Nephron (organoid): ENCODE measurements around the gene ASTN2.

Source experiments
- H3K27ac Mint-ChIP-seq, 3 experiments: 2 replicates each; pipeline ENCODE4 v1.8.0; 2020; ENCODE audit warnings: mixed read lengths in 3 of 3, mild to moderate bottlenecking in 2 of 3, moderate library complexity in 1 of 3
- H3K27me3 Mint-ChIP-seq: 2 replicates; pipeline ENCODE4 v1.8.0; 2021; ENCODE audit warnings: low read depth, mild to moderate bottlenecking, moderate library complexity, mixed read lengths
- H3K36me3 Mint-ChIP-seq: 2 replicates; pipeline ENCODE4 v1.8.0; 2020; ENCODE audit warnings: low read depth, mixed read lengths
- H3K4me1 Mint-ChIP-seq: 2 replicates; pipeline ENCODE4 v1.8.0; 2020; ENCODE audit warnings: mixed read lengths
- H3K4me3 Mint-ChIP-seq, 3 experiments: 2 replicates each; pipeline ENCODE4 v1.8.0; 2020; ENCODE audit warnings: mild to moderate bottlenecking in 3 of 3, mixed read lengths in 3 of 3, moderate library complexity in 2 of 3
- H3K9me3 Mint-ChIP-seq: 2 replicates; pipeline ENCODE4 v1.8.0; 2020; ENCODE audit warnings: mixed read lengths
- TF ChIP-seq, protein P1 (sequence below), 3 experiments: fragments of 200-600 bp; sonication (generic); IDR thresholded peaks; one replicate each; pipeline ENCODE4 v1.5.0; 2021; ENCODE audit warnings: antibody characterized with exemption in 3 of 3; ENCODE audit not compliant: unreplicated experiment in 3 of 3

Gene ASTN2

DNA sequence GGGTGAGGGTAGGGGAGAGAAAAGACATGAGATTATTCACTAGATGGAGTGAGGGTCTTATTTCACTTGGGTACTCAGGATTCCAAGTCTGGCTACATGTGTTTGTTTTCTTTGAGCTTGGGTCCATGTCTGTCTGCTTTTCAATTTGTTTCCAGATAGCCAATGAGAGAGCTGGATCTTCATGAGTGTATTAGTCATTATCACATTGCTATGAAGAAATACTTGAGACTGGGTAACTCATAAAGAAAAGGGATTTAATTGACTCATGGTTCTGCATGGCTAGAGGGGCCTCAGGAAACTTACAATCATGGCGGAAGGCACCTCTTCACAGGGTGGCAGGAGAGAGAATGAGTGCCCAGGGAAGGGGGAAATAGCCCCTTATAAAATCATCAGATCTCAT is 924.5 kb downstream of the ASTN2 start:
- Mint-ChIP-seq H3K36me3 (no peaks in the 10 kb centered on the region), H3K4me3 (no peak overlapping the region)

GRCh38 chr9:116488373-116488772 is 926.5 kb downstream of the ASTN2 start:
- H3K9me3 Mint-ChIP-seq, result no peaks in the 10 kb centered on the region
- H3K27ac Mint-ChIP-seq, result no peak overlapping the region
- no peak overlapping the region for H3K4me3 Mint-ChIP-seq
- H3K4me1 Mint-ChIP-seq, result peaks cover 28% of the 10 kb centered on the region
- H3K27me3 Mint-ChIP-seq, result peaks cover 6% of the 10 kb centered on the region
- H3K36me3 Mint-ChIP-seq, result no peaks in the 10 kb centered on the region
- TF ChIP-seq, protein P1, sequence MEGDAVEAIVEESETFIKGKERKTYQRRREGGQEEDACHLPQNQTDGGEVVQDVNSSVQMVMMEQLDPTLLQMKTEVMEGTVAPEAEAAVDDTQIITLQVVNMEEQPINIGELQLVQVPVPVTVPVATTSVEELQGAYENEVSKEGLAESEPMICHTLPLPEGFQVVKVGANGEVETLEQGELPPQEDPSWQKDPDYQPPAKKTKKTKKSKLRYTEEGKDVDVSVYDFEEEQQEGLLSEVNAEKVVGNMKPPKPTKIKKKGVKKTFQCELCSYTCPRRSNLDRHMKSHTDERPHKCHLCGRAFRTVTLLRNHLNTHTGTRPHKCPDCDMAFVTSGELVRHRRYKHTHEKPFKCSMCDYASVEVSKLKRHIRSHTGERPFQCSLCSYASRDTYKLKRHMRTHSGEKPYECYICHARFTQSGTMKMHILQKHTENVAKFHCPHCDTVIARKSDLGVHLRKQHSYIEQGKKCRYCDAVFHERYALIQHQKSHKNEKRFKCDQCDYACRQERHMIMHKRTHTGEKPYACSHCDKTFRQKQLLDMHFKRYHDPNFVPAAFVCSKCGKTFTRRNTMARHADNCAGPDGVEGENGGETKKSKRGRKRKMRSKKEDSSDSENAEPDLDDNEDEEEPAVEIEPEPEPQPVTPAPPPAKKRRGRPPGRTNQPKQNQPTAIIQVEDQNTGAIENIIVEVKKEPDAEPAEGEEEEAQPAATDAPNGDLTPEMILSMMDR (IDR thresholded peaks at IDR 0.05; ENCODE audit: unreplicated experiment in 3 of 3), result no peak

More for the DNA sequence above, 924.5 kb downstream of the ASTN2 start:
- H3K27ac Mint-ChIP-seq, result no peak overlapping the region
- H3K4me1 Mint-ChIP-seq, result peaks cover 22% of the 10 kb centered on the region
- H3K9me3 Mint-ChIP-seq, result no peaks in the 10 kb centered on the region
- no peaks in the 10 kb centered on the region for H3K27me3 Mint-ChIP-seq
- TF ChIP-seq, protein P1 (IDR thresholded peaks at IDR 0.05; ENCODE audit: unreplicated experiment in 3 of 3), result no peak

DNA sequence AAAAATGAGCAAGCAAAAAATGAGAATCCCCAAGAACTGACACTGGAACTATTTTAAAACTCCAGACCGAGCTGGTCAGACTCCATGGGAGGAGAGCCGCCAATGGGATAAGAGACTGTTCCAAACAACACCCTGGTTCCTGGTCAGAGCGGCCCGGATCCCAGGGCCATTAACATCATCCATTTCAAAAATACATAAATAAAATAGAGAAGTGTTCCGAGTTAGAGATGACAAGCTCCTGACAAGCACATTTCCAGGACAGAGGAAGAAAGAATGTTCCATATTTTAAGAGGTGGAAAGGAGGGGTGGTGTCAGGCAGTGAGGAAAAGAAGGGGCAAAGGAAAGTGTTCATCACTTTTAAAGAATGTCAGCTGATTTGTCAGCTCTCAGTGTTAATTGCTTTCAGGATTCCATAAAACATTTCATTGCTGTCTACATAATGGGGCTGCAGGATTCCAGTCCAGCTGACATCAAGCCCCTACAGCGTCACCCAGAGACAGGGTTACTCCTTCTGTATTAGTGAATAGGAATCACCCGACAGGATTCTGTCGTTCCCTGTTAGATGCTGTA is 930.3 kb downstream of the ASTN2 start:
- peaks cover 6% of the 10 kb centered on the region for H3K27me3 Mint-ChIP-seq
- H3K4me3 Mint-ChIP-seq, result no peak overlapping the region
- no peaks in the 10 kb centered on the region for H3K36me3 Mint-ChIP-seq
- peaks cover 21% of the 10 kb centered on the region for H3K4me1 Mint-ChIP-seq
- TF ChIP-seq, protein P1 (IDR thresholded peaks at IDR 0.05; ENCODE audit: unreplicated experiment in 3 of 3), result no peak
- H3K9me3 Mint-ChIP-seq, result no peaks in the 10 kb centered on the region
- peak overlapping the region in 1 of 3 experiments; percentile 60 for H3K27ac Mint-ChIP-seq

GRCh38 chr9:116483622-116484491 is 931.0 kb downstream of the ASTN2 start:
- no peaks in the 10 kb centered on the region for H3K9me3 Mint-ChIP-seq
- TF ChIP-seq, protein P1 (IDR thresholded peaks at IDR 0.05; ENCODE audit: unreplicated experiment in 3 of 3), result no peak
- H3K27me3 Mint-ChIP-seq, result peaks cover 6% of the 10 kb centered on the region
- no peak overlapping the region for H3K4me3 Mint-ChIP-seq
- H3K27ac Mint-ChIP-seq, result peak overlapping the region; percentile 60 to 71 (median 67)
- H3K36me3 Mint-ChIP-seq, result no peaks in the 10 kb centered on the region
- peaks cover 26% of the 10 kb centered on the region for H3K4me1 Mint-ChIP-seq

- peaks cover 28% of the 10 kb centered on the region for H3K4me1 Mint-ChIP-seq
- H3K4me3 Mint-ChIP-seq, result no peak overlapping the region
- TF ChIP-seq, protein P1 (IDR thresholded peaks at IDR 0.05; ENCODE audit: unreplicated experiment in 3 of 3), result no peak
- no peaks in the 10 kb centered on the region for H3K36me3 Mint-ChIP-seq
- peak overlapping the region; percentile 60 to 71 (median 67) for H3K27ac Mint-ChIP-seq
- no peaks in the 10 kb centered on the region for H3K9me3 Mint-ChIP-seq
- H3K27me3 Mint-ChIP-seq, result peaks cover 6% of the 10 kb centered on the region
Measured at GRCh38 chr9:116482740-116483139, 932.1 kb downstream of the ASTN2 start.
